Thyroid gland (tissue), 4 donors: ENCODE results near the gene SEMA6B. TPM values are rescaled to one million over a fixed set of nuclear protein-coding genes. Genes with fewer than 3 reads are reported as not detected.

ENCODE experiments used
- DNase-seq, 2 donors: peaks; one replicate each; pipeline ENCODE4 v3.0.0-alpha.2; 2019
- H3K27ac ChIP-seq, 3 donors: fragments of 200-600 bp; sonication (generic); 1 replicate in 2 of 3; 2 replicates in 1 of 3; pipeline ENCODE4 v1.5.1; 2016 to 2019; ENCODE audit warnings: mild to moderate bottlenecking in 1 of 3, moderate library complexity in 1 of 3
- H3K27me3 ChIP-seq: fragments of 200-600 bp; sonication (generic); one replicate; pipeline ENCODE4 v1.5.1; 2019
- H3K36me3 ChIP-seq, 2 donors: fragments of 200-600 bp; sonication (generic); one replicate each; pipeline ENCODE4 v1.5.1; 2016 to 2019
- H3K4me1 ChIP-seq, 2 donors: fragments of 200-600 bp; sonication (generic); one replicate each; pipeline ENCODE4 v1.5.1; 2017 to 2019
- H3K4me3 ChIP-seq, 3 donors: fragments of 200-600 bp; sonication (generic); replicated peaks in 1 of 3; 1 replicate in 2 of 3; 2 replicates in 1 of 3; pipeline ENCODE4 v1.5.1; 2016; ENCODE audit warnings: mild to moderate bottlenecking in 1 of 3
- H3K9me3 ChIP-seq: fragments of 200-600 bp; sonication (generic); one replicate; pipeline ENCODE4 v1.5.1; 2017
- CTCF ChIP-seq, 6 experiments: fragments of 200-600 bp in 3 of 6; fragments of 450-650 bp in 3 of 6; sonication (generic) in 3 of 6; IDR thresholded peaks; one replicate each; pipeline ENCODE4 v1.5.1; 2016 to 2019; ENCODE audit warnings: antibody characterized with exemption in 6 of 6, mild to moderate bottlenecking in 2 of 6, inconsistent platforms in 1 of 6, moderate library complexity in 1 of 6
- POLR2A ChIP-seq, 2 donors: fragments of 450-650 bp; IDR thresholded peaks; one replicate each; pipeline ENCODE4 v1.6.1; 2017; ENCODE audit warnings: antibody characterized with exemption in 2 of 2, mild to moderate bottlenecking in 2 of 2, moderate library complexity in 1 of 2
- WGBS, 2 donors: methylation state at CpG; one replicate each; pipeline ENCODE4 v1.1.5; 2017; 5-methylcytosine and 5-hydroxymethylcytosine counted together
- intact Hi-C: fragments of 100-400 bp; cut with DNase I; formaldehyde crosslinking; loops from one replicate; pipeline ENCODE4 v1.15.1; 2023
- total RNA-seq, 4 donors: library from RNA; depleted of rRNA; stranded (reverse); fragments of >200 nt; gene quantifications; one replicate each; pipeline ENCODE4 v1.2.3, GENCODE V29; 2016

SEMA6B gene
- total RNA-seq, 4 donors from 2014 or later = 1.2 to 9.1 (median 4.2) TPM

GRCh38 chr19:4525563-4526002, 33.9 kb downstream of the SEMA6B start:
- Histone ChIP-seq H3K36me3 (no peaks in the 10 kb centered on the region), H3K9me3 (no peaks in the 10 kb centered on the region), H3K27ac (no peak overlapping the region), H3K27me3 (no peaks in the 10 kb centered on the region), H3K4me1 (no peaks in the 10 kb centered on the region), H3K4me3 (no peak overlapping the region)
- no peak for TF ChIP-seq POLR2A (IDR thresholded peaks at IDR 0.05)
- no peak for TF ChIP-seq CTCF (IDR thresholded peaks at IDR 0.05)
- WGBS, 2 donors = 73 to 82% methylated on average over 12 to 20 of the region's 23 CpGs
- intact Hi-C loops = loop anchor here (10.0 kb wide), 1 partner anchor 261 kb away; no protein-coding TSS in a partner anchor
- no peak for DNase-seq

- no peak overlapping the region for H3K4me3 ChIP-seq
- H3K9me3 ChIP-seq = no peaks in the 10 kb centered on the region
- 66 to 67% methylated on average over 17 to 21 of the region's 23 CpGs for WGBS, 2 donors
- H3K4me1 ChIP-seq = no peaks in the 10 kb centered on the region
- TF ChIP-seq POLR2A (IDR thresholded peaks at IDR 0.05) (no peak), CTCF (IDR thresholded peaks at IDR 0.05) (peak; percentile 18 to 71 (median 36))
- H3K27me3 ChIP-seq = no peaks in the 10 kb centered on the region
- DNase-seq = peak; percentile 32 to 40
- intact Hi-C loops = loop anchor here (10.0 kb wide), 1 partner anchor 260 kb away; no protein-coding TSS in a partner anchor
- H3K36me3 ChIP-seq = no peaks in the 10 kb centered on the region
- no peak overlapping the region for H3K27ac ChIP-seq
Observed at GRCh38 chr19:4524808-4525562, 34.5 kb downstream of the SEMA6B start.

GRCh38 chr19:4523306-4524110, 36.0 kb downstream of the SEMA6B start:
- no peaks in the 10 kb centered on the region for H3K9me3 ChIP-seq
- intact Hi-C loops = loop anchor here (10.0 kb wide), 1 partner anchor 259 kb away; no protein-coding TSS in a partner anchor
- TF ChIP-seq CTCF (IDR thresholded peaks at IDR 0.05) (peak in 5 of 6 experiments; percentile 27 to 51 (median 30)), POLR2A (IDR thresholded peaks at IDR 0.05) (no peak)
- no peak overlapping the region for H3K4me3 ChIP-seq
- peak; percentile 20 to 31 for DNase-seq
- no peaks in the 10 kb centered on the region for H3K36me3 ChIP-seq
- H3K27me3 ChIP-seq = no peaks in the 10 kb centered on the region
- H3K4me1 ChIP-seq = no peaks in the 10 kb centered on the region
- 57 to 67% methylated on average over 11 to 24 of the region's 53 CpGs for WGBS, 2 donors
- H3K27ac ChIP-seq = no peak overlapping the region

- Histone ChIP-seq H3K4me3 (no peak overlapping the region), H3K27me3 (no peaks in the 10 kb centered on the region), H3K9me3 (no peaks in the 10 kb centered on the region), H3K27ac (no peak overlapping the region), H3K36me3 (no peaks in the 10 kb centered on the region), H3K4me1 (no peaks in the 10 kb centered on the region)
- TF ChIP-seq POLR2A (IDR thresholded peaks at IDR 0.05) = no peak
- TF ChIP-seq CTCF (IDR thresholded peaks at IDR 0.05) = no peak
- intact Hi-C loops = loop anchor here (10.0 kb wide), 1 partner anchor 258 kb away; no protein-coding TSS in a partner anchor
- no peak for DNase-seq
- WGBS, 2 donors = 87 to 89% methylated on average over 15 of the region's 15 CpGs
Observed at GRCh38 chr19:4522291-4523002, 37.0 kb downstream of the SEMA6B start.
